Right atrium auricular region (tissue), 2 donors: Measurements from ENCODE around the gene WDR62. TPM values are rescaled to one million over a fixed set of nuclear protein-coding genes. Genes with fewer than 3 reads are reported as not detected.

Experiments
- DNase-seq: peaks from one replicate; pipeline ENCODE4 v3.0.0-alpha.2; 2019; ENCODE audit warnings: low spot score
- H3K27ac ChIP-seq, 2 donors: fragments of 200-600 bp; sonication (generic); 1 replicate in 1 of 2; 2 replicates in 1 of 2; pipeline ENCODE4 v1.5.1; 2016 to 2019
- H3K27me3 ChIP-seq, 2 donors: fragments of 200-600 bp; sonication (generic); one replicate each; pipeline versions ENCODE4 v1.5.1 to v1.6.0; 2017 to 2019
- H3K36me3 ChIP-seq: fragments of 200-600 bp; sonication (generic); one replicate; pipeline ENCODE4 v1.5.1; 2016
- H3K4me1 ChIP-seq, 2 donors: fragments of 200-600 bp; sonication (generic); one replicate each; pipeline versions ENCODE4 v1.5.1 to v1.6.0; 2017 to 2019
- H3K4me3 ChIP-seq, 2 donors: fragments of 200-600 bp; sonication (generic); 1 replicate in 1 of 2; 2 replicates in 1 of 2; pipeline ENCODE4 v1.5.1; 2017 to 2019; ENCODE audit warnings: mild to moderate bottlenecking in 1 of 2, moderate library complexity in 1 of 2
- H3K9me3 ChIP-seq, 2 donors: fragments of 200-600 bp; sonication (generic); one replicate each; pipeline ENCODE4 v1.5.1; 2019
- CTCF ChIP-seq, 2 donors: fragments of 200-600 bp; sonication (generic); IDR thresholded peaks; one replicate each; pipeline ENCODE4 v1.5.1; 2019; ENCODE audit warnings: antibody characterized with exemption in 2 of 2
- total RNA-seq, 2 donors: library from RNA; depleted of rRNA; stranded (reverse); fragments of >200 nt; gene quantifications; one replicate each; pipeline ENCODE4 v1.1.0, GENCODE V29; 2016

The WDR62 gene
- total RNA-seq, 2 donors from 2014 or later, result 0.75 to 10.6 TPM

GRCh38 chr19:36099166-36099785 is 44.6 kb downstream of the WDR62 start:
- H3K4me3 ChIP-seq, result no peak overlapping the region
- no peaks in the 10 kb centered on the region for H3K36me3 ChIP-seq
- no peaks in the 10 kb centered on the region for H3K9me3 ChIP-seq
- DNase-seq, result no peak
- H3K27me3 ChIP-seq, result no peaks in the 10 kb centered on the region
- peak overlapping the region; percentile 72 to 81 for H3K27ac ChIP-seq
- H3K4me1 ChIP-seq, result peaks cover 0 to 27% of the 10 kb centered on the region in 2 donors
- no peak for TF ChIP-seq CTCF (IDR thresholded peaks at IDR 0.05)

- H3K4me1 ChIP-seq, result peaks cover 0 to 27% of the 10 kb centered on the region in 2 donors
- no peaks in the 10 kb centered on the region for H3K36me3 ChIP-seq
- no peak for TF ChIP-seq CTCF (IDR thresholded peaks at IDR 0.05)
- H3K9me3 ChIP-seq, result no peaks in the 10 kb centered on the region
- no peak for DNase-seq
- no peaks in the 10 kb centered on the region for H3K27me3 ChIP-seq
- peak overlapping the region in 1 of 2 donors; percentile 40 for H3K4me3 ChIP-seq
- peak overlapping the region; percentile 72 to 81 for H3K27ac ChIP-seq
Measured at GRCh38 chr19:36100476-36100875, 45.8 kb downstream of the WDR62 start.

- Histone ChIP-seq H3K4me3 (peak overlapping the region in 1 of 2 donors; percentile 40), H3K9me3 (no peaks in the 10 kb centered on the region), H3K27ac (peak overlapping the region; percentile 72 to 81), H3K36me3 (no peaks in the 10 kb centered on the region), H3K27me3 (no peaks in the 10 kb centered on the region), H3K4me1 (peaks cover 0 to 27% of the 10 kb centered on the region in 2 donors)
- no peak for TF ChIP-seq CTCF (IDR thresholded peaks at IDR 0.05)
- no peak for DNase-seq
Measured at GRCh38 chr19:36101550-36102327, 47.0 kb downstream of the WDR62 start.

GRCh38 chr19:36103040-36103626 is 48.4 kb downstream of the WDR62 start:
- Histone ChIP-seq H3K36me3 (no peaks in the 10 kb centered on the region), H3K27ac (no peak overlapping the region), H3K4me1 (peaks cover 0 to 27% of the 10 kb centered on the region in 2 donors), H3K9me3 (no peaks in the 10 kb centered on the region), H3K27me3 (no peaks in the 10 kb centered on the region), H3K4me3 (no peak overlapping the region)
- no peak for DNase-seq
- TF ChIP-seq CTCF (IDR thresholded peaks at IDR 0.05), result no peak

GRCh38 chr19:36103842-36104552 is 49.3 kb downstream of the WDR62 start:
- no peak overlapping the region for H3K27ac ChIP-seq
- no peaks in the 10 kb centered on the region for H3K27me3 ChIP-seq
- no peak for TF ChIP-seq CTCF (IDR thresholded peaks at IDR 0.05)
- H3K9me3 ChIP-seq, result no peaks in the 10 kb centered on the region
- peaks cover 0 to 27% of the 10 kb centered on the region in 2 donors for H3K4me1 ChIP-seq
- DNase-seq, result no peak
- H3K4me3 ChIP-seq, result no peak overlapping the region
- H3K36me3 ChIP-seq, result no peaks in the 10 kb centered on the region
